Ishikawa (cell line): ENCODE data around the gene ARID4B.

Experiments used
- CEBPB ChIP-seq: IDR thresholded peaks from 2 replicates; pipeline ENCODE4 v1.6.1; 2012
- CREB1 ChIP-seq: IDR thresholded peaks from 2 replicates; pipeline ENCODE4 v1.6.1; 2012; ENCODE audit warnings: low read depth
- EGR1 ChIP-seq: IDR thresholded peaks from 2 replicates; pipeline ENCODE4 v1.6.1; 2012
- EP300 ChIP-seq: IDR thresholded peaks from 2 replicates; pipeline ENCODE4 v1.6.1; 2012; ENCODE audit warnings: borderline replicate concordance
- FOXM1 ChIP-seq: IDR thresholded peaks from 2 replicates; pipeline ENCODE4 v1.6.1; 2012; ENCODE audit warnings: low read depth, borderline replicate concordance
- MAX ChIP-seq: IDR thresholded peaks from 2 replicates; pipeline ENCODE4 v1.6.1; 2012
- NFIC ChIP-seq: IDR thresholded peaks from 2 replicates; pipeline ENCODE4 v1.6.1; 2012
- RAD21 ChIP-seq: IDR thresholded peaks from 2 replicates; pipeline ENCODE4 v1.6.1; 2012; ENCODE audit warnings: low read depth
- REST ChIP-seq: IDR thresholded peaks from 2 replicates; pipeline ENCODE4 v1.6.1; 2012; ENCODE audit warnings: low read depth, mild to moderate bottlenecking
- TAF1 ChIP-seq: IDR thresholded peaks from 2 replicates; pipeline ENCODE4 v1.6.1; 2012; ENCODE audit warnings: low read depth, mild to moderate bottlenecking
- TCF12 ChIP-seq: IDR thresholded peaks from 2 replicates; pipeline ENCODE4 v1.6.1; 2012; ENCODE audit warnings: low read depth
- TEAD4 ChIP-seq: IDR thresholded peaks from 2 replicates; pipeline ENCODE4 v1.6.1; 2012
- YY1 ChIP-seq: IDR thresholded peaks from 2 replicates; pipeline ENCODE4 v1.6.1; 2012; ENCODE audit warnings: low read depth
- ZBTB7A ChIP-seq: IDR thresholded peaks from 2 replicates; pipeline ENCODE4 v1.6.1; 2012; ENCODE audit warnings: low read depth
- TF ChIP-seq, protein P1 (sequence below): IDR thresholded peaks from 2 replicates; pipeline ENCODE4 v1.6.1; 2012

ARID4B gene

DNA sequence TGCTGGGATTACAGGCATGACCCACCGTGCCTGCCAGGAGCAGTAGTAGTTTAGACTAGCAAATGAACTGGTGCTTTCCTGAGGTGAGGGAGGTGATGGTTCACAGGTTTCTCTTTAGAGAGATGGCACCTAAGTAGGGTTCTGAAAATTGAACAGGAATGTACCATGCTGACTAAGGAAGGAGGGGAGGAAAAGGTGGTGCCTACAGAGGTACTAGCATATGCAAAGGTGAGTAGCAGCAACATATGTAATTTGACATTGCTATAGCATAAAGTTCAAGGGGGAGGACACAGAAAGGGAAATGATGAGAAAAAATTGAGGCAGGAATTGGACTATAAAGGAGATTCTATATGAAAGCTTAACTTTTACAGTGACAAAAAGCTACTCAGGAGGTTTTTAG lies 101.0 kb downstream of the ARID4B start:
- TF ChIP-seq TCF12 = no peak
- TF ChIP-seq CEBPB = no peak
- no peak for TF ChIP-seq EGR1
- no peak for TF ChIP-seq ZBTB7A
- TF ChIP-seq TEAD4 = no peak
- no peak for TF ChIP-seq CREB1
- no peak for TF ChIP-seq YY1
- no peak for TF ChIP-seq EP300
- TF ChIP-seq FOXM1 = no peak
- TF ChIP-seq TAF1 = no peak
- no peak for TF ChIP-seq RAD21
- no peak for TF ChIP-seq REST
- TF ChIP-seq MAX = no peak
- no peak for TF ChIP-seq NFIC
- TF ChIP-seq, protein P1, sequence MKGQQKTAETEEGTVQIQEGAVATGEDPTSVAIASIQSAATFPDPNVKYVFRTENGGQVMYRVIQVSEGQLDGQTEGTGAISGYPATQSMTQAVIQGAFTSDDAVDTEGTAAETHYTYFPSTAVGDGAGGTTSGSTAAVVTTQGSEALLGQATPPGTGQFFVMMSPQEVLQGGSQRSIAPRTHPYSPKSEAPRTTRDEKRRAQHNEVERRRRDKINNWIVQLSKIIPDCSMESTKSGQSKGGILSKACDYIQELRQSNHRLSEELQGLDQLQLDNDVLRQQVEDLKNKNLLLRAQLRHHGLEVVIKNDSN = no peak

DNA sequence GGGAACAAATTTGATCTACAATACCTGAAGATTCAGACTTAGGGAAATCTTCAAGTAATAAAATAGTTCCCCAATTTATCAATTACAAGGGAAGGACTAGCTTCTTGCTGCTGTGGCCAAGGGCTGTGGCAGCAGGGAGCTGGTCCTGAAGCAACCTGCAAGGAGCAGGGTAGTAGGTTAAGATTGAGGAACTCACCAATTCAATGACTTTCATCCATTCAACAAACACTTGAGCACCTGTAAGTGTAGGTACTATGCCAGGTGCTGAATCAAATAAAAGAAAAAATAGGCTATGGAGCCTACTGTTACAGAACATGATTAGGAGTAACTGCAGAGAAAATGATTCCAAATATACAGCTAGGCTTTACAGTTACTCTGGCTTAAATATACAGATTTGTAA lies 102.7 kb downstream of the ARID4B start:
- no peak for TF ChIP-seq CREB1
- TF ChIP-seq, protein P1 = no peak
- TF ChIP-seq CEBPB = no peak

DNA sequence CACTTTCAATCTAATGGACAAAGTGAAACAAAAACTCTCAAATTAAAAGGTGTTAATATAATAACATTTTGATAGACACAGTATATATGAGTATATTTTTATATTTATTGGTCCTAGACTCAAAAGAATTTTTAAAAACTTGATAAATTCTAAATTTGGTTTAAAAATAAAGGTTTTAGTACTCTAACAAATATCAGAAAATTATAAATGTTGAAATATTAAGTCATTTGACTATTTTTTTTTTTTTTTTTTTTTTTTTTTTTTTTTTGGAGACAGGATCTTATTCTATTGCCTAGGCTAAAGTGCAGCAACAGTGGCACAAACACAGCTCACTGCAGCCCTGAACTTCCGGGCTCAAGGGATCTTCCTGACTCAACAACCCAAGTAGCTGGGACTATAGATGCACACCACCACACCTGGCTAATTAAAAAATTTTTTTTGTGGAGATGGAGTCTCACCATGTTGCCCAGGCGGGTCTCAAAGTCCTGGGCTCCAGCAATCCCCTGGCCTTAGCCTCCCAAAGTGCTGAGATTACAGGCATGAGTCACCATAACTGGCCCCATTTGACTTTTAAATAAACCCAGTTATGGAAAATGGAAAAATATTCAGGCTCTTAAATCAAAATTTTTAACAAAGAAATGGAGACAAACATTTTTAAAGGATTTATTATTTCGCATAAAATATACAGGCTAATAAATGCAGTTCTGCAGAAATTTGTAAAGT lies 106.2 kb downstream of the ARID4B start:
- TF ChIP-seq TAF1 (no peak), TEAD4 (no peak), EP300 (no peak), RAD21 (no peak), ZBTB7A (no peak), EGR1 (no peak), MAX (no peak), YY1 (no peak), FOXM1 (no peak), CEBPB (no peak), REST (no peak), CREB1 (no peak), NFIC (no peak), TCF12 (no peak)
- TF ChIP-seq, protein P1 = no peak

DNA sequence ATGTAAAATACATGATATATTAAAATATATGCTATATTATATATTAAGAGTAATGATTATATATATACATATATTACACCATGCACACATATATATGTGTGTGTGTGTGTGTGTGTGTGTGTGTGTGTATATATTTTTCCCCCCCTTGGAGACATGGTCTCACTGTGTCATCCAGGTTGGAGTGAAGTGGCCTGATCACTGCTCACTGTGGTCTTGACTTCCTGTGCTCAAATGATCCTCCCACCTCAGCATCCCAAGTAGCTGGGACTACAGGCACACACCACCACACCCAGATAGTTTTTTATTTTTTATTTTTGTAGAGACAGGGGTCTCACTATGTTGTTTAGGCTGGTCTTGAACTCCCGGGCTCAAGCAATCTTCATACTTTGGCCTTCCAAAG lies 112.5 kb downstream of the ARID4B start:
- TF ChIP-seq EP300 = no peak
- TF ChIP-seq NFIC = no peak
- no peak for TF ChIP-seq MAX
- TF ChIP-seq REST = no peak
- TF ChIP-seq ZBTB7A = no peak
- no peak for TF ChIP-seq YY1
- no peak for TF ChIP-seq FOXM1
- no peak for TF ChIP-seq CREB1
- no peak for TF ChIP-seq TEAD4
- no peak for TF ChIP-seq EGR1
- no peak for TF ChIP-seq RAD21
- TF ChIP-seq, protein P1 = no peak
- no peak for TF ChIP-seq TAF1
- no peak for TF ChIP-seq TCF12
- no peak for TF ChIP-seq CEBPB
